Smooth muscle cell (in vitro differentiated cells): ENCODE data around the gene CCDC85C. TPM values are rescaled to one million over a fixed set of nuclear protein-coding genes. Genes with fewer than 3 reads are reported as not detected.

Source experiments
- DNase-seq: peaks from one replicate; lab custom pipeline; 2025; ENCODE audit not compliant: unreplicated experiment; lab: John Stamatoyannopoulos, UW
- H2AFZ ChIP-seq: fragments of 200-600 bp; sonication (generic); 2 replicates; pipeline ENCODE4 v1.6.0; 2016; ENCODE audit warnings: antibody characterized with exemption, low read depth, mild to moderate bottlenecking
- H3F3A ChIP-seq: fragments of 200-600 bp; sonication (generic); 2 replicates; pipeline ENCODE4 v1.6.0; 2017; ENCODE audit warnings: antibody characterized with exemption, low read depth
- H3K27ac ChIP-seq: fragments of 200-600 bp; sonication (generic); 2 replicates; pipeline ENCODE4 v1.5.1; 2016; ENCODE audit warnings: low read depth, mild to moderate bottlenecking
- H3K27me3 ChIP-seq: fragments of 200-600 bp; sonication (generic); 2 replicates; pipeline ENCODE4 v1.6.1; 2016; ENCODE audit warnings: low read depth, mild to moderate bottlenecking
- H3K36me3 ChIP-seq: fragments of 200-600 bp; sonication (generic); 2 replicates; pipeline ENCODE4 v1.5.1; 2016; ENCODE audit warnings: low read depth
- H3K4me1 ChIP-seq: fragments of 200-600 bp; sonication (generic); 2 replicates; pipeline ENCODE4 v1.5.1; 2016; ENCODE audit warnings: low read depth
- H3K4me2 ChIP-seq: fragments of 200-600 bp; sonication (generic); 2 replicates; pipeline ENCODE4 v1.6.0; 2016; ENCODE audit warnings: mild to moderate bottlenecking
- H3K4me3 ChIP-seq: fragments of 200-600 bp; sonication (generic); 2 replicates; pipeline ENCODE4 v1.5.1; 2016; ENCODE audit warnings: mild to moderate bottlenecking
- H3K79me2 ChIP-seq: fragments of 200-600 bp; sonication (generic); 2 replicates; pipeline ENCODE4 v1.6.0; 2016; ENCODE audit warnings: low read depth, mild to moderate bottlenecking
- H3K9ac ChIP-seq: fragments of 200-600 bp; sonication (generic); 2 replicates; pipeline ENCODE4 v1.6.0; 2016; ENCODE audit warnings: low read depth
- H3K9me3 ChIP-seq: fragments of 200-600 bp; sonication (generic); replicated peaks from 2 replicates; pipeline ENCODE4 v1.5.1; 2016; ENCODE audit warnings: low read depth
- H4K20me1 ChIP-seq: fragments of 200-600 bp; sonication (generic); 2 replicates; pipeline ENCODE4 v1.6.0; 2016; ENCODE audit warnings: low read depth
- WGBS: methylation state at CpG from one replicate; pipeline ENCODE4 v1.1.7; 2016; ENCODE audit warnings: low lambda C conversion rate; 5-methylcytosine and 5-hydroxymethylcytosine counted together
- polyA plus RNA-seq: library from polyadenylated mRNA; unstranded; fragments of >200 nt; fragmentation: Nextera tagmentation; extraction: Ambion mirVana; gene quantifications from 2 replicates; pipeline ENCODE4 v1.2.1, GENCODE V29; 2016
- total RNA-seq: library from RNA; depleted of rRNA; stranded (reverse); fragments of >200 nt; gene quantifications from 2 replicates; pipeline ENCODE4 v1.2.3, GENCODE V29; 2014
- TF ChIP-seq, protein P1 (sequence below): fragments of 200-600 bp; sonication (generic); IDR thresholded peaks from 2 replicates; pipeline ENCODE4 v1.5.1; 2017; ENCODE audit warnings: borderline replicate concordance, mild to moderate bottlenecking, antibody characterized with exemption; ENCODE audit not compliant: insufficient read depth, poor library complexity, severe bottlenecking

Gene CCDC85C
- total and polyA plus RNA-seq, 2 experiments from 2014 or later, result 4.0 to 6.5 TPM

- H3K27me3 ChIP-seq, result no peaks in the 10 kb centered on the region
- WGBS, result 87% methylated on average over 19 of the region's 19 CpGs
- H3K4me3 ChIP-seq, result no peak overlapping the region
- H2AFZ ChIP-seq, result no peak overlapping the region
- peak overlapping the region; percentile 73 for H3K4me2 ChIP-seq
- TF ChIP-seq, protein P1, sequence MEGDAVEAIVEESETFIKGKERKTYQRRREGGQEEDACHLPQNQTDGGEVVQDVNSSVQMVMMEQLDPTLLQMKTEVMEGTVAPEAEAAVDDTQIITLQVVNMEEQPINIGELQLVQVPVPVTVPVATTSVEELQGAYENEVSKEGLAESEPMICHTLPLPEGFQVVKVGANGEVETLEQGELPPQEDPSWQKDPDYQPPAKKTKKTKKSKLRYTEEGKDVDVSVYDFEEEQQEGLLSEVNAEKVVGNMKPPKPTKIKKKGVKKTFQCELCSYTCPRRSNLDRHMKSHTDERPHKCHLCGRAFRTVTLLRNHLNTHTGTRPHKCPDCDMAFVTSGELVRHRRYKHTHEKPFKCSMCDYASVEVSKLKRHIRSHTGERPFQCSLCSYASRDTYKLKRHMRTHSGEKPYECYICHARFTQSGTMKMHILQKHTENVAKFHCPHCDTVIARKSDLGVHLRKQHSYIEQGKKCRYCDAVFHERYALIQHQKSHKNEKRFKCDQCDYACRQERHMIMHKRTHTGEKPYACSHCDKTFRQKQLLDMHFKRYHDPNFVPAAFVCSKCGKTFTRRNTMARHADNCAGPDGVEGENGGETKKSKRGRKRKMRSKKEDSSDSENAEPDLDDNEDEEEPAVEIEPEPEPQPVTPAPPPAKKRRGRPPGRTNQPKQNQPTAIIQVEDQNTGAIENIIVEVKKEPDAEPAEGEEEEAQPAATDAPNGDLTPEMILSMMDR, result no peak
- no peaks in the 10 kb centered on the region for H3K36me3 ChIP-seq
- peak overlapping the region; percentile 92 for H3K27ac ChIP-seq
- H4K20me1 ChIP-seq, result no peaks in the 10 kb centered on the region
- H3F3A ChIP-seq, result no peaks in the 10 kb centered on the region
- DNase-seq, result no peak
- no peaks in the 10 kb centered on the region for H3K9me3 ChIP-seq
- H3K79me2 ChIP-seq, result no peaks in the 10 kb centered on the region
- H3K4me1 ChIP-seq, result peaks cover 30% of the 10 kb centered on the region
- H3K9ac ChIP-seq, result peak overlapping the region; percentile 48
These were observed 73.4 kb downstream of the CCDC85C start for GRCh38 chr14:99530407-99531155.

DNA sequence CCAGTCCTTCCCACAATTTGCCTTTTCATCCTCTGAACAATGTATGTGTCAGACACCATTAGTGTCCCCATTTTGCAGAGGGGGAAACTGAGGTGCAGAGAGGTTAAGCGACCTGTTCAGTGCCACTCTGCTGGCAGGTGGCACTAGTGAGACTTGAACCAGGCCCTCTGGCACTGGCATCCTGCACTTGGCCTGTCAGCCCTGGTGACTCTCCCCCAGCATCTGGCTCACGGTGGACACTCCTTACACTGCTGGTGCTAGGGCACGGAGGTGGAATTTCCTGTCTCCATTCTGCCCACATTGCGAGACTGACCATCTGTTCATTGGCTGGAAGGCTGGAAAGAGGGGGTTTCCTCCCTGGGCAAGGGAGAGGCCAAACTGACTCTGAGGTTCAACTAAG, 74.1 kb downstream of the CCDC85C start:
- H3K27ac ChIP-seq, result no peak overlapping the region
- H3K4me3 ChIP-seq, result no peak overlapping the region
- no peak overlapping the region for H3K9ac ChIP-seq
- H3K4me2 ChIP-seq, result no peak overlapping the region
- H3F3A ChIP-seq, result no peaks in the 10 kb centered on the region
- H3K9me3 ChIP-seq, result no peaks in the 10 kb centered on the region
- no peak overlapping the region for H2AFZ ChIP-seq
- 87% methylated on average over 4 of the region's 4 CpGs for WGBS
- H3K27me3 ChIP-seq, result no peaks in the 10 kb centered on the region
- no peaks in the 10 kb centered on the region for H3K36me3 ChIP-seq
- no peaks in the 10 kb centered on the region for H4K20me1 ChIP-seq
- no peak for DNase-seq
- peaks cover 27% of the 10 kb centered on the region for H3K4me1 ChIP-seq
- TF ChIP-seq, protein P1, result no peak
- no peaks in the 10 kb centered on the region for H3K79me2 ChIP-seq

- Histone ChIP-seq H3K27me3 (no peaks in the 10 kb centered on the region), H4K20me1 (no peaks in the 10 kb centered on the region), H3K36me3 (no peaks in the 10 kb centered on the region), H3K9me3 (no peaks in the 10 kb centered on the region), H3K4me1 (peaks cover 41% of the 10 kb centered on the region), H3K9ac (no peak overlapping the region), H3F3A (peaks cover 5% of the 10 kb centered on the region), H3K4me3 (no peak overlapping the region), H3K27ac (no peak overlapping the region), H3K79me2 (no peaks in the 10 kb centered on the region), H2AFZ (no peak overlapping the region), H3K4me2 (no peak overlapping the region)
- WGBS, result 87% methylated on average over 19 of the region's 19 CpGs
- DNase-seq, result no peak
- TF ChIP-seq, protein P1, result no peak
These were observed 76.5 kb downstream of the CCDC85C start for GRCh38 chr14:99527427-99528076.

DNA sequence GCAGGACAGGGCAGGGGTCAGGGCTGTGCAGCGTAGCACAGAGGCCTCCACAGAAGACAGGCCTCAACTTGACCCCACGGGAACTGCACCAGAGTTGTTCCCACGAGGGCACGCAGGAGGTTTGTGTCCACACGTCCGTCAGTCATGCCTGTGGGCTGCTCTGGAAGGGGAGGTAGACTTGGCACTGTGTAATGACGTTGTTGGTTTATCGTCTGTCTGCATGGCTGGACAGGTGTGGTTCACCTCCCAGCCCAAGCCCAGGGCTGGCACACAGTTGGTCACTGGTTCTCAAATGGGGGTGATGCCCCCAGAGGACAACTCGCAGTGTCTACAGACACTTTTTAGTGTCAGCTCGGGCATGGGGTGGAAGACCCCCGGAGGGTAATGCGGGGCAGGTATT, 77.0 kb downstream of the CCDC85C start:
- Histone ChIP-seq H3K4me3 (no peak overlapping the region), H3K9me3 (no peaks in the 10 kb centered on the region), H4K20me1 (no peaks in the 10 kb centered on the region), H3K79me2 (no peaks in the 10 kb centered on the region), H3K9ac (no peak overlapping the region), H3K27ac (no peak overlapping the region), H3K36me3 (no peaks in the 10 kb centered on the region), H3K27me3 (no peaks in the 10 kb centered on the region), H2AFZ (no peak overlapping the region), H3F3A (peaks cover 5% of the 10 kb centered on the region), H3K4me1 (peaks cover 46% of the 10 kb centered on the region), H3K4me2 (no peak overlapping the region)
- WGBS, result 91% methylated on average over 12 of the region's 12 CpGs
- TF ChIP-seq, protein P1, result no peak
- no peak for DNase-seq
